Small intestine (tissue), 7 donors: ENCODE measurements around the gene CD44. TPM values are rescaled to one million over a fixed set of nuclear protein-coding genes. Genes with fewer than 3 reads are reported as not detected.

Experiments used
- DNase-seq, 2 donors: peaks; one replicate each; pipeline versions ENCODE4 v3.0.0 to v3.0.0-alpha.2; 2013
- FAIRE-seq: peaks from 2 replicates; lab custom pipeline; 2012; peaks lifted over from hg19 to GRCh38; lab: Jason Lieb, UNC
- H3K27ac ChIP-seq, 3 donors: one replicate each; pipeline ENCODE4 v1.5.1; 2013; ENCODE audit warnings: low read length in 2 of 3, mild to moderate bottlenecking in 2 of 3, control low read depth in 1 of 3, inconsistent platforms in 1 of 3, low read depth in 1 of 3, moderate library complexity in 1 of 3
- H3K27me3 ChIP-seq, 3 donors: one replicate each; pipeline ENCODE4 v1.6.1; 2013; ENCODE audit warnings: low read length in 3 of 3, inconsistent platforms in 1 of 3; ENCODE audit not compliant: control insufficient read depth in 3 of 3, insufficient read depth in 3 of 3
- H3K36me3 ChIP-seq, 3 donors: one replicate each; pipeline ENCODE4 v1.6.1; 2013; ENCODE audit warnings: low read length in 3 of 3, inconsistent platforms in 1 of 3, low read depth in 1 of 3, mild to moderate bottlenecking in 1 of 3, moderate library complexity in 1 of 3; ENCODE audit not compliant: control insufficient read depth in 3 of 3, insufficient read depth in 2 of 3
- H3K4me1 ChIP-seq, 3 donors: one replicate each; pipeline ENCODE4 v1.6.1; 2013; ENCODE audit warnings: low read length in 2 of 3, inconsistent platforms in 1 of 3, low read depth in 1 of 3, mild to moderate bottlenecking in 1 of 3, moderate library complexity in 1 of 3; ENCODE audit not compliant: control insufficient read depth in 3 of 3, insufficient read depth in 2 of 3
- H3K4me3 ChIP-seq, 3 donors: one replicate each; pipeline ENCODE4 v1.5.1; 2013; ENCODE audit warnings: low read length in 3 of 3, control low read depth in 1 of 3, inconsistent platforms in 1 of 3, low read depth in 1 of 3, mild to moderate bottlenecking in 1 of 3, moderate library complexity in 1 of 3
- H3K9me3 ChIP-seq, 2 donors: one replicate each; pipeline ENCODE4 v1.6.1; 2013; ENCODE audit warnings: low read depth in 1 of 2, low read length in 1 of 2; ENCODE audit not compliant: control insufficient read depth in 2 of 2, insufficient read depth in 1 of 2
- WGBS, 3 donors: extraction: QIAGEN DNeasy Blood & Tissue Kit; methylation state at CpG; one replicate each; pipeline ENCODE4 v1.1.7; 2013; 5-methylcytosine and 5-hydroxymethylcytosine counted together
- polyA plus RNA-seq, 4 donors: library from polyadenylated mRNA; stranded (reverse) in 3 of 4; unstranded in 1 of 4; fragments of 200-250 nt in 3 of 4; fragments of 120-200 nt in 1 of 4; gene quantifications; one replicate each; pipeline versions ENCODE4 v1.2.1 to v1.2.3, GENCODE V29; 2013
- donor health status: healthy with polysubstance abuse.
- donor health status: control.
- donor health status: control.
- donor health status: Bipolar disorder and iron deficiency.
- donor health status: healthy.

The CD44 gene
- polyA plus RNA-seq, 4 donors, result 5.4 to 89.6 (median 19.6) TPM

- FAIRE-seq, result no peak
- H3K4me1 ChIP-seq, result peaks cover 3 to 48% (median 5%) of the 10 kb centered on the region in 3 donors
- peaks cover 0 to 8% (median 0%) of the 10 kb centered on the region in 3 donors for H3K27me3 ChIP-seq
- no peak overlapping the region for H3K4me3 ChIP-seq
- H3K36me3 ChIP-seq, result no peaks in the 10 kb centered on the region
- DNase-seq, result no peak
- H3K27ac ChIP-seq, result peak overlapping the region in 1 of 3 donors; percentile 71
- WGBS, 3 donors, result 29 to 48% (median 48%) methylated on average over 1 of the region's 1 CpG
- peaks cover 0 to 1% of the 10 kb centered on the region in 2 donors for H3K9me3 ChIP-seq
Measured at GRCh38 chr11:35144806-35145205, 5.8 kb downstream of the CD44 start.

DNA sequence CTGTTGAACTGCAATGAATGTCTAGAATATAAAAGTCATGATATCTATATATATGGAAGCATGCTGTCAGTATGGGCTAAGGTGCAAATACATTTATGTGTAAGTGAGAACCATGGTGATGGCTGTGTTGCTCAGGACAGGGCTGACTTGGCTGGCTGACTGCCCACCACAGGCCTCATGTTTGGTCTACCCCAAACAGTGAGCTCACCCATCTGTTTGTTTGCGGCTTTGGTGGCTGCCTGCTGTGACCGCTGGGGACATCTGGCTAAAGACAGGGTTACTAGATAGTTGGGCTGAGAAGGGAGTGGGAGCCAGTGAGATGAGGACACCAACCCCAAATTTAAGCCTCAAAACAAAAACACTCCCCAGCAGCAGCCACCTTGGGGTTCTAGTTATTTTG, 6.3 kb downstream of the CD44 start:
- Histone ChIP-seq H3K4me1 (peaks cover 0 to 48% (median 3%) of the 10 kb centered on the region in 3 donors), H3K27ac (peak overlapping the region in 1 of 3 donors; percentile 71), H3K27me3 (peaks cover 0 to 3% (median 0%) of the 10 kb centered on the region in 3 donors), H3K4me3 (no peak overlapping the region), H3K36me3 (no peaks in the 10 kb centered on the region), H3K9me3 (peaks cover 0 to 2% of the 10 kb centered on the region in 2 donors)
- FAIRE-seq, result no peak
- no peak for DNase-seq
- WGBS, 3 donors, result 66 to 100% (median 68%) methylated on average over 2 of the region's 2 CpGs

- 46 to 57% (median 51%) methylated on average over 7 of the region's 7 CpGs for WGBS, 3 donors
- peaks cover 0 to 2% of the 10 kb centered on the region in 2 donors for H3K9me3 ChIP-seq
- DNase-seq, result no peak
- H3K27ac ChIP-seq, result peak overlapping the region in 1 of 3 donors; percentile 71
- H3K36me3 ChIP-seq, result no peaks in the 10 kb centered on the region
- no peaks in the 10 kb centered on the region for H3K27me3 ChIP-seq
- H3K4me1 ChIP-seq, result peaks cover 0 to 52% (median 3%) of the 10 kb centered on the region in 3 donors
- FAIRE-seq, result no peak
- no peak overlapping the region for H3K4me3 ChIP-seq
Measured at GRCh38 chr11:35146074-35146521, 7.1 kb downstream of the CD44 start.

DNA sequence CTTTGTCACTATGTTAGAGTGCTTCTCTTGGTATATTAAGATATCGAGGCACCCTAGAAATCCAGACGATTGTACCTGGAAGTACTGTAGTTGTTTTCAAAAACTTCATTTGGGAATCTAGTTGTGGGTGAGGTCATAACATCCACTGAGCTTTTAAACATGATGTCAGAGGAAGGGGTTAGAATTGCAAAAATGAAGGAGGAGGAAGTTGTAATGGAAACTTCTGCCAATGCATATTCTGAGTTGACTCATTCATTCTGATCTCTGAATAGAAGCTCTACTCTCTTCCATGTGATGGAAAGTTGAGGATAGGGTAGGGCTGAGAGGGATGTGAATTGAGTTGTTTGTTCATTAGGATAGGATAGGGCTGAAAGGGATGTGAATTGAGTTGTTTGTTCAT, 7.7 kb downstream of the CD44 start:
- Histone ChIP-seq H3K36me3 (no peaks in the 10 kb centered on the region), H3K4me3 (no peak overlapping the region), H3K4me1 (peaks cover 0 to 51% (median 3%) of the 10 kb centered on the region in 3 donors), H3K9me3 (peaks cover 0 to 2% of the 10 kb centered on the region in 2 donors), H3K27ac (no peak overlapping the region), H3K27me3 (no peaks in the 10 kb centered on the region)
- DNase-seq (no peak), FAIRE-seq (no peak)
- 83 to 94% (median 85%) methylated on average over 2 of the region's 2 CpGs for WGBS, 3 donors

DNA sequence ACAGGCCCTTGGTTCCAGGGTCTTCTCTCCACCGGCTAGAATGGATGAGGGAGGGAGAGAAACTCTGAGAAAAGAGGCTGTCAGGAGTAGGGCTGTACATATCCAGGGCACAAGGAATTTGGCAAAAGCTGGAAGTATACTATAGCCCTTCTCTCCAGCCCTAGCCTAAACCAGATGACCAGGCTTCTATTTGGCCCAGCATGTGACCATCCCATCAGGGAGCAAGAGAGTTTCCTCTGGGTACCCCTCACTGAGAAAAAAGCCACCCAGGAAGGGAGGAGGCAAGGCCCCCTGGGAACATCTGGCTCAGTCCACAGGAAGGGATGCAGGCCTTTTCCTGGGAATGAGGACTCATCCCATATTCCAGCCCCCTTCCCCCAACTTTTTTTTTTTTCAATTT, 8.3 kb downstream of the CD44 start:
- Histone ChIP-seq H3K27me3 (no peaks in the 10 kb centered on the region), H3K27ac (peak overlapping the region in 1 of 3 donors; percentile 18), H3K36me3 (no peaks in the 10 kb centered on the region), H3K4me1 (peaks cover 0 to 51% (median 3%) of the 10 kb centered on the region in 3 donors), H3K9me3 (peaks cover 0 to 2% of the 10 kb centered on the region in 2 donors), H3K4me3 (no peak overlapping the region)
- 27 to 63% (median 44%) methylated on average over 1 of the region's 1 CpG for WGBS, 3 donors
- no peak for FAIRE-seq
- no peak for DNase-seq

DNA sequence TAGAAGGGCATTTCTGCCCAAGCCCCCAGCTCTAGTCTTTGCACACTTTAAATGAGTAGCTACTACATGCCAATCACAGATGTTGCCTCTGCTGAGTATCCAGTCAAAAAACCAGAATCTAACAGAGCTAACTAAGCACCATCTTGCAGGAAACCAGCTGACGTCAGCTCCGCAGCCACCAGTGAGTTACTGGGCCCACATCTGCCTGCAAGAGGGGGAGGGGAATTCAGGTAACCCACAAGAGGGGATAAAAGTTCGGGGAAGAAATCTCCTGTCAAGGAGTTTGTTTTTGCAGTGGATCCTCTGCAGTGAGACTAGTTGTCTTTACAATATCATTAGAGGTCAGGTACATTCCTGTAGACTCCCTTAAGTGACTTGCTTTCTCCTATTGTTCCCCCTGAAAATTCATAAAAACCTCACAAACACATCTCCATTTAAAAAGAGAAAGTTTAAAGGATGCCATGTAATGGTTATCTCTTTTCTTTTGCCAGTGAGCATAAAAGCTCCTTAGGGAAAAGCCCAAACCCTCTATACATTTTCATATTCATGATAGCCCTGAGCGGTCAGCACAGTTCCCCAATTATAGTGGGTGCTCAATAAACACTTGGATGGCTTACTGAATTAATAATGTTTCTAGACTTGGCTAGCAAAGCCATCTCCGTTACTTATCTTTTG, 9.3 kb downstream of the CD44 start:
- FAIRE-seq (no peak), DNase-seq (no peak)
- no peak overlapping the region for H3K27ac ChIP-seq
- H3K9me3 ChIP-seq, result peaks cover 0 to 2% of the 10 kb centered on the region in 2 donors
- no peak overlapping the region for H3K4me3 ChIP-seq
- peaks cover 0 to 41% (median 3%) of the 10 kb centered on the region in 3 donors for H3K4me1 ChIP-seq
- no peaks in the 10 kb centered on the region for H3K27me3 ChIP-seq
- 83 to 90% (median 86%) methylated on average over 5 of the region's 5 CpGs for WGBS, 3 donors
- H3K36me3 ChIP-seq, result no peaks in the 10 kb centered on the region

- H3K4me1 ChIP-seq, result peaks cover 0 to 23% (median 3%) of the 10 kb centered on the region in 3 donors
Measured at GRCh38 chr11:35150454-35150853, 11.5 kb downstream of the CD44 start.

GRCh38 chr11:35151241-35151640, 12.3 kb downstream of the CD44 start:
- FAIRE-seq (no peak), DNase-seq (no peak)
- Histone ChIP-seq H3K36me3 (no peaks in the 10 kb centered on the region), H3K4me3 (no peak overlapping the region), H3K27ac (peak overlapping the region in 1 of 3 donors; percentile 17), H3K27me3 (no peaks in the 10 kb centered on the region), H3K9me3 (peaks cover 0 to 2% of the 10 kb centered on the region in 2 donors), H3K4me1 (peaks cover 0 to 17% (median 0%) of the 10 kb centered on the region in 3 donors)
- 85 to 95% (median 95%) methylated on average over 1 of the region's 1 CpG for WGBS, 3 donors

More at GRCh38 chr11:35150454-35150853, 11.5 kb downstream of the CD44 start:
- Histone ChIP-seq H3K27ac (no peak overlapping the region), H3K4me3 (no peak overlapping the region), H3K27me3 (no peaks in the 10 kb centered on the region), H3K9me3 (peaks cover 0 to 2% of the 10 kb centered on the region in 2 donors), H3K36me3 (no peaks in the 10 kb centered on the region)
- FAIRE-seq (no peak), DNase-seq (no peak)
- 67 to 89% (median 73%) methylated on average over 3 of the region's 3 CpGs for WGBS, 3 donors
